T-helper 22 cell (primary cell): Measurements from ENCODE around the gene AMACR.

Source experiments
- DNase-seq: peaks from one replicate; pipeline ENCODE4 v3.0.0-alpha.2; 2020; ENCODE audit warnings: low read depth

The AMACR gene

GRCh38 chr5:34007621-34008600, at the start of gene AMACR:
Gene AMACR, minus strand, starts transcription at chr5:34008050. Its CDS starts 31 bp downstream, at chr5:34008019.
- peak; percentile 84 for DNase-seq

- DNase-seq: no peak
Measured at GRCh38 chr5:34057569-34057968, 49.7 kb upstream of the AMACR start.

DNA sequence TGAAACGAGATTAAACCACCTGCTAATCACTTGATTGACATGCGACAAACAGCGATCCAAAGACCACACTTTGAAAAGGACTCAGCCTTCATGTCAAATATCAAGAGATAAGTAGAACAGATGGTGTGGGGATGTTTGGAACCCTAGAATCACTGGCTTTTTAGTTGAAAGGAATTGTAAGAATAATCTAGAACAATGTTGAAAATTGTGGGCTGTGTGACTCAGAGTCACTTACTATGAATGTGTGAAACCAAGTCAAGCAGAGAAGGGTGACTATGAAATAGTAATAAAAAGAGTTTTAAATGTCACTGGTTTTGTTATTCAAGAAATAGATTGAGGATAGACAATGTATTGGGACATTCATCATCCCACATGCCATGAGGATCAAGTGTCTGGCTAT, 49.3 kb upstream of the AMACR start:
- no peak for DNase-seq

DNA sequence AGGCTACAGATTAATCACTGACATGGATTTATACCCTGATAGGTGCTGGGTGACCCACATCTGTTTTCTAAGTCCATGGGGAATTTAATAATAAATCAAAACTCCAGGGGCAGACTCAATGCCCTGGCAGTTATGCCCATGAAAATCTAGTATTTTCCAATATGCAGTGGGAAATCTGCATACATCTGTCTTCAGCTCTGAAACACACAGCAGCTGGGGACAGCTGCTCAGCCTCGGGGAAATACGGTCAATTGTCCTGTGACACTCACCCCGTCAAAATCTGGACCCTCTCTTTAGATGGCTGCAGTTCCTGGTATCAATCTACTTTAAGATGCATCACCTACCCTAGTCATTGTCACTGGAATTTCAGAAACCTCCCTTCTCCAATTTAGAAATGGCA, 47.8 kb upstream of the AMACR start:
- DNase-seq: no peak

- DNase-seq: no peak
Measured at GRCh38 chr5:34054400-34054729, 46.5 kb upstream of the AMACR start.

DNA sequence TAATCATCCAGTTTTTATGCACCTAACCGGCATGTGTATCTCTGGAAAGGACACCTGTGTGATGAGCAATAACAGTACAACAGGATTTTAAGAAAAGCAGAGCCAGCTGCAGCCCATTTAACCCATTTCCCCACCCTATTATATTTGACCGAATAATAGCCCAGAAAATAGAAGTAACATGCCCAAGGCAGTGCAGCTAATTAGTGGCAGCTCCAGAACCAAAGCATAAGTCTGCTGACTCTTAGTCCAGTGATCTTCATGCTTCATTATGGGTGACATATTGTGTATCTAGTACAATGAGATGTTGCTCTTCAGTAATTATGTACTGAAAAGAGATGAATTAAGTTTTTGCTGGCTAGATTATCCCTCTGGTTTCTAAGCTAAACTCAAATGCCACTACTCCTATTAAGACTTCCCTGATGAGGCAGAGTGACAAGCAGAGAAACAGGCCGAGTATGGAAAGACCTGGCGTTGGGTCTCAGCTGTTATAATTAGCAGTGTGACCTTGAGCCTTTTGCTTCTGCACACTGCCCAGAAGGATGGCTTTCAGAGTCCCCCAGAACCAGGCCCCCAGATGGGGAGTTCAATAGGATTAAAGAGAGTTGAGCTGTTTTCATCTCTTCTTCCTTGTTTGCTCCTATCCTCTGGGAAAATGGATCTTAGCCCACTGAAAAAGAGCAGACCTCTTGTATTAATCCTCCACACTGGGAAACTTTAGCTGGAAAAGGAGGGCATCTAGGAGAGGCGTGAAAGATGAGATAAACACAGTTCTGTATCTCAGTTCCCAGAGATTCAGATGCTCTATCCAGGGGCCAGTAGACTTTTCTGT, 45.9 kb upstream of the AMACR start:
- DNase-seq: no peak

- DNase-seq: no peak
Measured at GRCh38 chr5:34053133-34053532, 45.3 kb upstream of the AMACR start.

- DNase-seq: no peak
Measured at GRCh38 chr5:34051374-34051980, 43.6 kb upstream of the AMACR start.

GRCh38 chr5:34047774-34048572, 40.1 kb upstream of the AMACR start:
- no peak for DNase-seq

GRCh38 chr5:34047143-34047542, 39.3 kb upstream of the AMACR start:
- DNase-seq: no peak

GRCh38 chr5:34045996-34046395, 38.1 kb upstream of the AMACR start:
- DNase-seq: no peak

DNA sequence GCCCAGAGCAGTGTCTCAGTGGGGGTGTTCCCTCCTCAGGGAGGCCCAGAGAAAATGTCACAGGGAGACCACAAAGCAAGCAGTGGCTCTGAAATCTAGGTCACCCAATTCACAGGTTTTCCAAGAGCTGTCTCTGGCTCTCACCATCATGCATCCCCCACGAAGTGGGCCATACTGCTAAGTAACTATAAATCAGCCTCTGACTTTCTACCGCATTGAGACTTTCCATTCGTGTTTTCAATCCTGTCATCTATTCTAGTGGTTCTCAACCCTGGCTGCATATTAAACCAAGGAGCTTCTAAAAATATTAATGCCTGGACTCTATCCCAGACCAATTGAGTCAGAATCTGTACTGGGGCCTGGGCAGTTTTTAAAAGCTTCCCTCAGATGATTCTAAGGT, 37.2 kb upstream of the AMACR start:
- DNase-seq: no peak

GRCh38 chr5:34043099-34043876, 35.4 kb upstream of the AMACR start, which contains the start of gene C1QTNF3:
Gene C1QTNF3, minus strand, starts transcription at chr5:34043213. Its CDS starts 88 bp downstream, at chr5:34043125.
- no peak for DNase-seq

DNA sequence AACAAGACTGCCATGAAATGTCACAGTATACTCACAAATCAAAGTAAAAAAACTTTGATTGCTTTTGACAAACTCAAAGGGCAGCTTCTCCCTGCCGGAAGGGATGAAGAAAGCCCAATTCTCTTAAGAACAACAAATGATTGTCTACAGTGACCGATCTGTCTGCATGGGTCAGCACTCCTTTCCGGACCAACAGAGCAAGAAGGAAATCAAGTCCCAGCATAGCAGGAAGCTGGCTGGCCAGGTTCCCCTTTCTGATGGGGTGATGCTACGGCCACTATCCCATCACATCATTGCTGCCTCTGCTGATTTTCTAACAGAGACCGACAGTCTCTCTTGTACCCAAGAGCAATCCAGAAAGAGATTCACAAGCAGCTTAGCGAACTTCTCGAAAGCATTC, 34.5 kb upstream of the AMACR start:
- no peak for DNase-seq

DNA sequence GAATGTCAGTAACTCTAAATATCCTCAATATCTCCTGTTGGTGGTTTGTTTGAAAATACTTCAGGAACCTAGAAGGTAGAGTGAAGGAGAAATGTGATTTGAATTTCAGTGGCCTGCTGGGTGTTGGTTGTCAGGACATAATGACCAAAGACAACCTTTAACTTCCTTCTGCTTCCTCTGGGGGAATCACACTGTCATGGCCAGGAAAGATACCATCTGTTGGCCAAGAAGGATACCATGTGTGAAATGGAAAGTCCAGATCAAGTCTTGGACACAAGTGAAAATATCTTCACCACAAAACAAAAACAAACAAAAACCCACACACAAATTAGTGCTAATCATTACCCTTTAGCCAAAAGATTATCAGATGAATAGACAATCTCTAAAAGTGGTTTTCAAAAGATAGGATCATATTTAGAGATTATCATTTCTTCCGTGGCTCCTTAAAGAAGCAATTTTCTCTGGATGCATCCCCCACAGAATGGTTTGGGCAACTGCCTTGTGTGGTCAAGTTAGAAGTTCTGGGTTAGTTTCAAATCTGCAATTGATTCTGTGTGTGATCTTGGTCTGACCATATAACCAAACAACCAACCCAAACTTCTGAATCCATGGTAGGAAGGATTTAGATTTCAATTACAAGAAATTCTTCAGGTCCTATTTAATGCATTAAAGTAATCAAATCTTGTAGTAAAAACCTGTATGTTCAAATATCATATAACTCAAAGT, 33.6 kb upstream of the AMACR start:
- no peak for DNase-seq

DNA sequence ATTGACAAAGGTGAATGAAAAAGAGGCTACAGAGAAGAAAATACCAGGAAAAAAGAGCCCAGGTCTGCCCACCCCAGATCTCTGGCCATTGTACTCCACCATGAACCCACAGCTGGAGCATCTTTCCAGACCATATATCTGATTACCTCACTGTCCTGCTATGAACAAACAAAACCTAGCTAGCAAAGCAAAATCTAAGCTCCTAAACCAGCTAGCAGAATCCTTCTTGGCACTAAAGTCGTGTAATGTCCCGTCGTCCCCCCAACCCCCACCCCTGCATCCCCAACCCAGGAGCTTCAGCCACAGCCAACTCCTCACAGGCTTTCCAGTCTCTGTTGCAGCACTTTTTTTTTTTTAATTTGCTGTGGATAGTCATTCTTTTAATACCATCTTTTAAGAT, 32.6 kb upstream of the AMACR start:
- DNase-seq: no peak

- no peak for DNase-seq
Measured at GRCh38 chr5:34039398-34040157, 31.7 kb upstream of the AMACR start.

GRCh38 chr5:34038838-34039237, 31.0 kb upstream of the AMACR start:
- DNase-seq: no peak

GRCh38 chr5:34038390-34038789, 30.5 kb upstream of the AMACR start:
- DNase-seq: no peak
